Gastroesophageal sphincter (tissue), 4 donors: ENCODE results near the gene MYO5A. TPM values are rescaled to one million over a fixed set of nuclear protein-coding genes. Genes with fewer than 3 reads are reported as not detected.

ENCODE experiments used
- ATAC-seq: fragments of 150-250 bp; one replicate; pipeline ENCODE4 v1.9.1; 2016; ENCODE audit warnings: mild to moderate bottlenecking, moderate library complexity
- H3K27ac ChIP-seq, 4 donors: fragments of 200-600 bp; sonication (generic) in 3 of 4; 1 replicate in 3 of 4; 2 replicates in 1 of 4; pipeline ENCODE4 v1.5.1; 2016 to 2019
- H3K27me3 ChIP-seq: fragments of 200-600 bp; sonication (generic); one replicate; pipeline ENCODE4 v1.5.1; 2019
- H3K36me3 ChIP-seq, 2 donors: fragments of 200-600 bp; sonication (generic); one replicate each; pipeline ENCODE4 v1.5.1; 2019; ENCODE audit warnings: control low read depth in 1 of 2
- H3K4me1 ChIP-seq, 3 donors: fragments of 200-600 bp; sonication (generic); 1 replicate in 2 of 3; 2 replicates in 1 of 3; pipeline ENCODE4 v1.5.1; 2016 to 2019; ENCODE audit warnings: control low read depth in 2 of 3
- H3K4me3 ChIP-seq, 2 donors: fragments of 200-600 bp; sonication (generic); one replicate each; pipeline ENCODE4 v1.5.1; 2019; ENCODE audit warnings: mild to moderate bottlenecking in 1 of 2, moderate library complexity in 1 of 2
- H3K9me3 ChIP-seq, 3 donors: fragments of 200-600 bp; sonication (generic); one replicate each; pipeline ENCODE4 v1.5.1; 2017 to 2019; ENCODE audit warnings: control low read depth in 2 of 3
- EP300 ChIP-seq: sonication (generic); formaldehyde crosslinking; IDR thresholded peaks from one replicate; pipeline ENCODE4 v1.6.1; 2017; ENCODE audit warnings: antibody characterized with exemption, mild to moderate bottlenecking
- POLR2A ChIP-seq, 2 donors: fragments of 450-650 bp; IDR thresholded peaks; one replicate each; pipeline ENCODE4 v1.6.1; 2017; ENCODE audit warnings: antibody characterized with exemption in 2 of 2, mild to moderate bottlenecking in 2 of 2, moderate library complexity in 1 of 2
- POLR2AphosphoS5 ChIP-seq: sonication (generic); formaldehyde crosslinking; IDR thresholded peaks from one replicate; pipeline ENCODE4 v1.6.1; 2017; ENCODE audit warnings: antibody characterized with exemption
- WGBS, 2 donors: methylation state at CpG; one replicate each; pipeline ENCODE4 v1.1.5; 2018; ENCODE audit warnings: low coverage in 1 of 2; 5-methylcytosine and 5-hydroxymethylcytosine counted together
- total RNA-seq, 4 donors: library from RNA; depleted of rRNA; stranded (reverse); fragments of >200 nt; gene quantifications; one replicate each; pipeline ENCODE4 v1.1.0, GENCODE V29; 2016
- TF ChIP-seq, protein P1 (sequence below), 4 experiments: fragments of 200-600 bp in 2 of 4; fragments of 450-650 bp in 2 of 4; sonication (generic) in 1 of 4; IDR thresholded peaks; one replicate each; pipeline ENCODE4 v1.5.1; 2017 to 2019; ENCODE audit warnings: antibody characterized with exemption in 4 of 4, mild to moderate bottlenecking in 2 of 4, moderate library complexity in 2 of 4

MYO5A gene
- total RNA-seq, 4 donors from 2014 or later, result 24.3 to 41.9 (median 31.2) TPM

GRCh38 chr15:52511084-52511483, 17.6 kb downstream of the MYO5A start:
- Histone ChIP-seq H3K27me3 (no peaks in the 10 kb centered on the region), H3K9me3 (no peaks in the 10 kb centered on the region), H3K27ac (no peak overlapping the region), H3K4me3 (no peak overlapping the region), H3K36me3 (no peaks in the 10 kb centered on the region), H3K4me1 (peaks cover 0 to 14% (median 0%) of the 10 kb centered on the region in 3 donors)
- ATAC-seq, result no peak
- 65 to 71% methylated on average over 2 of the region's 2 CpGs for WGBS, 2 donors
- TF ChIP-seq EP300, result no peak
- TF ChIP-seq, protein P1, sequence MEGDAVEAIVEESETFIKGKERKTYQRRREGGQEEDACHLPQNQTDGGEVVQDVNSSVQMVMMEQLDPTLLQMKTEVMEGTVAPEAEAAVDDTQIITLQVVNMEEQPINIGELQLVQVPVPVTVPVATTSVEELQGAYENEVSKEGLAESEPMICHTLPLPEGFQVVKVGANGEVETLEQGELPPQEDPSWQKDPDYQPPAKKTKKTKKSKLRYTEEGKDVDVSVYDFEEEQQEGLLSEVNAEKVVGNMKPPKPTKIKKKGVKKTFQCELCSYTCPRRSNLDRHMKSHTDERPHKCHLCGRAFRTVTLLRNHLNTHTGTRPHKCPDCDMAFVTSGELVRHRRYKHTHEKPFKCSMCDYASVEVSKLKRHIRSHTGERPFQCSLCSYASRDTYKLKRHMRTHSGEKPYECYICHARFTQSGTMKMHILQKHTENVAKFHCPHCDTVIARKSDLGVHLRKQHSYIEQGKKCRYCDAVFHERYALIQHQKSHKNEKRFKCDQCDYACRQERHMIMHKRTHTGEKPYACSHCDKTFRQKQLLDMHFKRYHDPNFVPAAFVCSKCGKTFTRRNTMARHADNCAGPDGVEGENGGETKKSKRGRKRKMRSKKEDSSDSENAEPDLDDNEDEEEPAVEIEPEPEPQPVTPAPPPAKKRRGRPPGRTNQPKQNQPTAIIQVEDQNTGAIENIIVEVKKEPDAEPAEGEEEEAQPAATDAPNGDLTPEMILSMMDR (IDR thresholded peaks at IDR 0.05), result no peak
- no peak for TF ChIP-seq POLR2A (IDR thresholded peaks at IDR 0.05)
- no peak for TF ChIP-seq POLR2AphosphoS5

GRCh38 chr15:52509500-52510245, 19.0 kb downstream of the MYO5A start:
- no peaks in the 10 kb centered on the region for H3K27me3 ChIP-seq
- H3K36me3 ChIP-seq, result no peaks in the 10 kb centered on the region
- WGBS, 2 donors, result 67 to 70% methylated on average over 3 of the region's 3 CpGs
- peaks cover 0 to 14% (median 0%) of the 10 kb centered on the region in 3 donors for H3K4me1 ChIP-seq
- H3K9me3 ChIP-seq, result no peaks in the 10 kb centered on the region
- no peak overlapping the region for H3K4me3 ChIP-seq
- no peak for ATAC-seq
- H3K27ac ChIP-seq, result no peak overlapping the region
- TF ChIP-seq POLR2A (IDR thresholded peaks at IDR 0.05), result no peak

DNA sequence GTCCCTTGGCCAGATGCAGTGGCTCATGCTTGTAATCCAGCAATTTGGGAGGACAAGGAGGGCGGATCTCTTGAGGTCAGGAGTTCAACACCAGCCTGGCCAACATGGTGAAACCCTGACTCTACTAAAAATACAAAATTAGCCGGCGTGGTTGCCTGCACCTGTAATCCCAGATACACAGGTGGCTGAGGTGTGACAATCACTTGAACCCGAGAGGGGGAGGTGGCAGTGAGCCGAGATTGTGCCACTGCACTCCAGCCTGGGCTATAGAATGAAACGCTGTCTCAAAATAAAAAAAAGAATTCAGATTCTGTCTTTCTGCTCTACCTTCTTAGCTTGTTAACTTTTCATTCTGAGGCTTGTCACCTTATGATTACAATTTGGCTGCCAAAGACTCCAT, 22.1 kb downstream of the MYO5A start:
- ATAC-seq, result no peak
- no peaks in the 10 kb centered on the region for H3K27me3 ChIP-seq
- 59 to 68% methylated on average over 4 to 6 of the region's 6 CpGs for WGBS, 2 donors
- no peak overlapping the region for H3K4me3 ChIP-seq
- no peak overlapping the region for H3K27ac ChIP-seq
- TF ChIP-seq EP300, result no peak
- TF ChIP-seq, protein P1 (IDR thresholded peaks at IDR 0.05), result no peak
- no peak for TF ChIP-seq POLR2AphosphoS5
- TF ChIP-seq POLR2A (IDR thresholded peaks at IDR 0.05), result no peak
- H3K36me3 ChIP-seq, result no peaks in the 10 kb centered on the region
- H3K9me3 ChIP-seq, result no peaks in the 10 kb centered on the region
- peaks cover 0 to 13% (median 0%) of the 10 kb centered on the region in 3 donors for H3K4me1 ChIP-seq

GRCh38 chr15:52505151-52505550, 23.5 kb downstream of the MYO5A start:
- WGBS, 2 donors, result 93% methylated on average over 3 of the region's 6 CpGs; no CpG with 5 or more reads in 1 of the 2 donors
- ATAC-seq, result no peak
- no peaks in the 10 kb centered on the region for H3K9me3 ChIP-seq

DNA sequence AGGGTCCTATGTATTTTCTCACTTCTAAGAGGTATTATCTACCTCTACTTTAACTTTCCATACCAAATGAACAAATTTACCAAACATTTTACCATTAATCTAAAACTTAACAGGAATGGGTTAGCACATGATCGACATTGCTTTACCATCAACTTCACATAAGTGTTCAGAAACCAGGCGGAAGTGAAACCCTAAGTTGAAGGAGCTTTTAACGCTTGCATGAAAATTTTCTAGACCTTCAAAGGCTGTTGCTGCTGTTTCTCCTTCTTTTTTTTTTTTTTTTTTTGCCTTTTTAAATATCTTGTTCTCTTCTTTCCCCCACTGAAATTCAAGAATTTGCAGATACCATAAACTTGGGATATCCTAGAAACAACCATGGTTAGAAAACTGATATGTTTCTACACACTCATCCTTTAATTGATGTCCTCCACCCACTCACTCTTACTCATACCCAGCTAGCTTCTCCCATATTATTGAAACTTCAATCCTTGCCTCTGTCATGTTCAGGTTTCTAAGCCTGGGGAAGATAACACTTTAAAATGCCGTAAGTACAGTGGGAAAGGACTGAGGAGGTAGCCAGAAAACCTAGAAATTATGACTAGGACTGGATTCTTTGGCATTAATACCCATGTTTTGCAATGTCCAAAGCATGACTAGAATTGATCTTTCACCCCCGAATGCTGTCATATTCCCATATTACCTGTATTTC, 24.7 kb downstream of the MYO5A start:
- TF ChIP-seq POLR2AphosphoS5, result no peak
- no peak for TF ChIP-seq EP300
- TF ChIP-seq POLR2A (IDR thresholded peaks at IDR 0.05), result no peak
- Histone ChIP-seq H3K27ac (no peak overlapping the region), H3K36me3 (no peaks in the 10 kb centered on the region), H3K4me1 (no peaks in the 10 kb centered on the region), H3K4me3 (no peak overlapping the region), H3K27me3 (no peaks in the 10 kb centered on the region), H3K9me3 (no peaks in the 10 kb centered on the region)
- WGBS, 2 donors, result 79 to 84% methylated on average over 5 of the region's 5 CpGs
- no peak for ATAC-seq

More at GRCh38 chr15:52505151-52505550, 23.5 kb downstream of the MYO5A start:
- Histone ChIP-seq H3K27me3 (no peaks in the 10 kb centered on the region), H3K36me3 (no peaks in the 10 kb centered on the region), H3K27ac (no peak overlapping the region), H3K4me1 (no peaks in the 10 kb centered on the region), H3K4me3 (no peak overlapping the region)
- TF ChIP-seq, protein P1 (IDR thresholded peaks at IDR 0.05), result no peak
- TF ChIP-seq POLR2A (IDR thresholded peaks at IDR 0.05) (no peak), EP300 (no peak), POLR2AphosphoS5 (no peak)
